Measurements from ENCODE around the gene CRHR1.

Gene CRHR1

DNA sequence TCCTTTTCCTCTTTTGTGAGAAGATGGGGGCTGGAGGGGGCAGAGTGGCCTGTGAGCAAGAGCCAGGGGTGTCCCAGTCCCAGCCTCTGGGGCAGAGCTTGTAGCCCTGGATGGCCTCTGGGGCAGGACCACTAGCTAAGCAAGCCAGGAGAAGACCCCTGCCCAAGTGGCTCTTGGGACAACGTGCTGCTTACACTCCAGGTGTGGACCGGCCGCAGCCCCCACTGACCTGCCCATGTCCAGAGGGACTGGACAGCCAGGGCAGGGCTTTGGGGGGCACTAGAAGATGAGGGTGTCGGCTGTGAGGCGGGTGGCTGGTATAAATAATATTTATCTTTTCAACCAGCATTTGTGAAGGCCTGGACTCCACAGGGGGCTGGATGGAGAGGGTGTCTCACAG is 51.4 kb downstream of the CRHR1 start:
- no peaks in the 10 kb centered on the region for H3K9me3 Mint-ChIP-seq
- peaks cover 9% of the 10 kb centered on the region for H3K27me3 Mint-ChIP-seq (ENCODE audit: low read depth, poor library complexity)
- H3K36me3 Mint-ChIP-seq (ENCODE audit: low read depth) = no peaks in the 10 kb centered on the region
- TF ChIP-seq, protein P1, sequence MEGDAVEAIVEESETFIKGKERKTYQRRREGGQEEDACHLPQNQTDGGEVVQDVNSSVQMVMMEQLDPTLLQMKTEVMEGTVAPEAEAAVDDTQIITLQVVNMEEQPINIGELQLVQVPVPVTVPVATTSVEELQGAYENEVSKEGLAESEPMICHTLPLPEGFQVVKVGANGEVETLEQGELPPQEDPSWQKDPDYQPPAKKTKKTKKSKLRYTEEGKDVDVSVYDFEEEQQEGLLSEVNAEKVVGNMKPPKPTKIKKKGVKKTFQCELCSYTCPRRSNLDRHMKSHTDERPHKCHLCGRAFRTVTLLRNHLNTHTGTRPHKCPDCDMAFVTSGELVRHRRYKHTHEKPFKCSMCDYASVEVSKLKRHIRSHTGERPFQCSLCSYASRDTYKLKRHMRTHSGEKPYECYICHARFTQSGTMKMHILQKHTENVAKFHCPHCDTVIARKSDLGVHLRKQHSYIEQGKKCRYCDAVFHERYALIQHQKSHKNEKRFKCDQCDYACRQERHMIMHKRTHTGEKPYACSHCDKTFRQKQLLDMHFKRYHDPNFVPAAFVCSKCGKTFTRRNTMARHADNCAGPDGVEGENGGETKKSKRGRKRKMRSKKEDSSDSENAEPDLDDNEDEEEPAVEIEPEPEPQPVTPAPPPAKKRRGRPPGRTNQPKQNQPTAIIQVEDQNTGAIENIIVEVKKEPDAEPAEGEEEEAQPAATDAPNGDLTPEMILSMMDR (IDR thresholded peaks at IDR 0.05) = no peak
- H3K4me3 Mint-ChIP-seq = no peak overlapping the region
- peaks cover 7% of the 10 kb centered on the region for H3K4me1 Mint-ChIP-seq
- no peak for DNase-seq
- H3K27ac Mint-ChIP-seq = no peak overlapping the region

DNA sequence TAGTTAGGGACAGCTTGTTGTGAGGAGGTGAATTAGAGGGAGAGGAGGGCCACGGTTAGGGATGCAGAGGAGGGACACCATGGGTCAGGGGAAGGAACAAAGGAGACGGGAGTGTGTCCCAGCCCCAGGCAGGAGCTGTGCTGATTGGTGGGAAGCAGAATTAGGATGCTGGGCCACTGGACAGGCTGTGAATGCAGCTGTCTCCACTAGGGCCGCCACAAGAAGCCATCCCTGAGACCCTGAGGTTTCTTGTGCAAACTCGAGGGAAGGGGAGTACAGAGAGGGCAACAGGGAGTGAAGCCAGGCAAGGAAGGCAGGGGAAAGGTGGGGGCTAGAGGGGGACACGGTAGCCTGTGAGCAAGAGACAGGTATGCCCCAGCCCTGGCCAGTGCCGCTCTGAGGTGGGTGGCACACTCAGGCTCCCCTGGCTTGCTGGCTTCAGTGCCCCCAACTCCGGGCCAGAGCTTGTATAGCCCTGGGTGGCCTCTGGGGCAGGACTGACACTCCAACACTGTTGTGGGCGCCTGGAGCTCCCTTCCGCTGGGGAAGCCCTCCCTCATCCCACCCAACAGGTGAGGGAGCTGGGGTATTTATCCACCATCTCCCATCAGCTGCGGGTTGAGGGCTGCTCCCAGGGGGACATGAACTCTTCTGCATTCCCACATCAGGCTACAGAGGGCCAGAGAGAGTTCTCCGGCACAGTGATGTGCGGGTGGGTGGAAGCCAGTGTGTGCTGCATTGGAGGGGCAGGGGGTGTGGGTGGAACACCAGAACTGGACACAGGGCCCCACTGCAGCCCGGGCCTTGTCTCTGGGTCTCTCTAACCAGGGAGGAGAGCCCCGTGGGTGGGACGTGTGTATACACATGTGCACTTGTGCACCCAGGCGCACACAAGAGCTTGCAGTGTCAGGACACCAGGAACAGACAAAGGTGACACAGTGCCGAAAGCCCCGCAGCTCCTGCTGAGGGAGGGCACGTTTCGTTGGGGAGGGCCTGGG is 52.2 kb downstream of the CRHR1 start:
- peaks cover 7% of the 10 kb centered on the region for H3K4me1 Mint-ChIP-seq
- H3K4me3 Mint-ChIP-seq = no peak overlapping the region
- H3K9me3 Mint-ChIP-seq = no peaks in the 10 kb centered on the region
- peaks cover 9% of the 10 kb centered on the region for H3K27me3 Mint-ChIP-seq (ENCODE audit: low read depth, poor library complexity)
- no peaks in the 10 kb centered on the region for H3K36me3 Mint-ChIP-seq (ENCODE audit: low read depth)
- DNase-seq = no peak
- TF ChIP-seq, protein P1 (IDR thresholded peaks at IDR 0.05) = no peak
- no peak overlapping the region for H3K27ac Mint-ChIP-seq

DNA sequence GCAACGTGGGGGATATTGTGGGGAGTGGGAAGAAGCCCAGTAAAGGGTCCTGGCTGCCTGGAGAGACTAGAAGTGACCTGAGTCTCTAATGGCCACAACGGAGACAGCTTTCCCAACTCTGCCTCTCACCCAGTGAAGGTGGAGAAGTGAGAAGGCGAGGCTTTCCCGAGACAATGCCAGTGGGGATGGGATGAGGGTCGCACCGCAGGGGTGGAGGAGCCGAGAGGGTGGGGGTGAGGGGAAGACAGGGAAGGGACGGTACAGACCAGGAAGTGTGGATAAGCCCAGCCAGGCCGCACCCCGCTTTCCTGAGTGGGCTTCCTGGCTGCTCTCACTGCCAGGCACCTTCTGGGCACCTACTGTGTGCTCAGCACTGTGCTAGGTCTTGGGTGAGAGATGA is 53.1 kb downstream of the CRHR1 start:
- Mint-ChIP-seq H3K27ac (no peak overlapping the region), H3K4me3 (no peak overlapping the region), H3K27me3 (ENCODE audit: low read depth, poor library complexity) (peaks cover 9% of the 10 kb centered on the region), H3K36me3 (ENCODE audit: low read depth) (no peaks in the 10 kb centered on the region), H3K9me3 (no peaks in the 10 kb centered on the region), H3K4me1 (peaks cover 7% of the 10 kb centered on the region)
- no peak for DNase-seq
- TF ChIP-seq, protein P1 (IDR thresholded peaks at IDR 0.05) = no peak

DNA sequence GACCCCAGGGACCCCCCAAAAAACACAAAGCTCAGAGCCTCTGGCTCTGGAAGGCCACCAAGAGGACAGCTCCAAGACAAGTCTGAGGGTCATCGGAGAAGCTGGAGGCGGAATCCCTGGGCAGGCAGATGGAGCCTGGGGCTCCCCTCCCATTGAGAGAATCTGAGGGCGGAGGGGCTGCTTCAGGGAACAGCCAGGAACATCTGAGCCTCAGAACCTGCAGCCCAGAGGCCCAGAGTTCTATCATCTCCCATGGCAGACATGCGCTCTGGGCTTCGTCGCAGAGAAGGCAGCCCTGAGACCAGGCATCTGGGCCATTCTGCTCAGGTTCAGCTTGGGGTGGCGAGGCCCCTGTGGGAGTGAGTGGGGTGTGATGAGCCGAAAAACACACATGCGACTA is 53.5 kb downstream of the CRHR1 start:
- Mint-ChIP-seq H3K9me3 (no peaks in the 10 kb centered on the region), H3K27ac (no peak overlapping the region), H3K36me3 (ENCODE audit: low read depth) (no peaks in the 10 kb centered on the region), H3K4me1 (peaks cover 7% of the 10 kb centered on the region), H3K27me3 (ENCODE audit: low read depth, poor library complexity) (peaks cover 11% of the 10 kb centered on the region), H3K4me3 (no peak overlapping the region)
- TF ChIP-seq, protein P1 (IDR thresholded peaks at IDR 0.05) = no peak
- no peak for DNase-seq

DNA sequence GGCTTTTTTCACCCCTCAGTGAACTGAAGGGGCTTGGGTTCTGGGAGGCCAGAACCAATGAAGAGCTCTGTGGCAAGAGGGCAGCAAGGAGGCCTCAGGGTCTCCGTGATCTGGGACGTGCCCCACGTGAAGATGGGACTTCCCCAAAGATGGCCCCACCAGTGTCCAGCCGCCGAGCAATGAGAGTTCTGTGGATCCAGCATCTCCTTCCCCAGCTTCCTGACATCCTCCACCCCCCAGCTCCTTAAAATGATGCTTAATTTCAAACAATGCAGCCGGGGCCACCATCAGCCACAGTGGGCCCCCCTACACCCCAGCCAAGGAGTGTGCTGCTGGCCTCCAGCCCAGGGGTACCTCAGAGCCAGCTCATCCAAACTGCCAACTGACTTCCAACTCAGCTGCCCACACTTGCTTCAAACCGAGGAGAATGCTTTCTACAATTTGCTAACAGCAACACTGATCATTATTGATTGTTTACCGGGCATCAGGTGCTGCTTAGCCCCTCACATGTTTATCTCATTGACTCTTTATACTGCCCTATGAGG is 54.7 kb downstream of the CRHR1 start:
- Mint-ChIP-seq H3K9me3 (no peaks in the 10 kb centered on the region), H3K4me1 (peaks cover 5% of the 10 kb centered on the region), H3K4me3 (no peak overlapping the region), H3K36me3 (ENCODE audit: low read depth) (no peaks in the 10 kb centered on the region), H3K27me3 (ENCODE audit: low read depth, poor library complexity) (peaks cover 13% of the 10 kb centered on the region), H3K27ac (no peak overlapping the region)
- TF ChIP-seq, protein P1 (IDR thresholded peaks at IDR 0.05) = no peak
- DNase-seq = no peak
